Ovary (tissue), 9 donors: ENCODE data around the gene CD86. TPM values are rescaled to one million over a fixed set of nuclear protein-coding genes. Genes with fewer than 3 reads are reported as not detected.

Experiments
- DNase-seq, 5 donors: peaks; one replicate each; pipeline ENCODE4 v3.0.0-alpha.2; 2019 to 2020
- H3K27ac ChIP-seq, 2 donors: fragments of 200-600 bp; one replicate each; pipeline versions ENCODE4 v1.5.1 to v1.8.0; 2019 to 2022
- H3K27me3 ChIP-seq: fragments of 200-600 bp; one replicate; pipeline ENCODE4 v1.8.0; 2022
- H3K36me3 ChIP-seq: fragments of 200-600 bp; sonication (generic); one replicate; pipeline ENCODE4 v1.5.1; 2019
- H3K4me1 ChIP-seq: one replicate; pipeline ENCODE4 v1.8.1; 2013; ENCODE audit warnings: mild to moderate bottlenecking, moderate library complexity; ENCODE audit not compliant: insufficient read depth
- H3K4me3 ChIP-seq: fragments of 200-600 bp; sonication (generic); one replicate; pipeline ENCODE4 v1.5.1; 2017
- H3K9me3 ChIP-seq, 2 donors: fragments of 200-600 bp in 1 of 2; sonication (generic) in 1 of 2; one replicate each; pipeline versions ENCODE4 v1.5.1 to v1.8.1; 2013 to 2019; ENCODE audit warnings: mild to moderate bottlenecking in 1 of 2, moderate library complexity in 1 of 2
- CTCF ChIP-seq, 3 donors: fragments of 450-650 bp in 2 of 3; fragments of 200-600 bp in 1 of 3; IDR thresholded peaks; one replicate each; pipeline versions ENCODE4 v1.5.1 to v1.8.0; 2016 to 2022; ENCODE audit warnings: antibody characterized with exemption in 3 of 3, mild to moderate bottlenecking in 1 of 3
- EP300 ChIP-seq: sonication (generic); formaldehyde crosslinking; IDR thresholded peaks from one replicate; pipeline ENCODE4 v1.6.1; 2017; ENCODE audit warnings: antibody characterized with exemption
- POLR2A ChIP-seq: fragments of 450-650 bp; IDR thresholded peaks from one replicate; pipeline ENCODE4 v1.6.1; 2017; ENCODE audit warnings: antibody characterized with exemption, mild to moderate bottlenecking, moderate library complexity
- WGBS, 3 donors: extraction: QIAGEN DNeasy Blood & Tissue Kit in 1 of 3; methylation state at CpG; one replicate each; pipeline versions ENCODE4 v1.1.5 to v1.1.7; 2013 to 2017; 5-methylcytosine and 5-hydroxymethylcytosine counted together
- intact Hi-C, 4 donors: fragments of 100-400 bp; cut with DNase I; formaldehyde crosslinking; loops; one replicate each; pipeline versions ENCODE4 v1.11.0 to v1.15.1; 2022 to 2023
- polyA plus RNA-seq, 2 donors: library from polyadenylated mRNA; stranded (reverse); fragments of 200-250 nt in 1 of 2; fragments of 350-450 nt in 1 of 2; fragmentation: Illumina TruSeq in 1 of 2; extraction: RNeasy Lipid Tissue Mini Kit (QIAGEN cat#74804) in 1 of 2; gene quantifications; one replicate each; pipeline ENCODE4 v1.2.3, GENCODE V29; 2013 to 2014
- total RNA-seq, 7 donors: library from RNA; depleted of rRNA in 2 of 7; stranded (reverse); fragments of >200 nt in 2 of 7; fragmentation: NEBNext Ultra II Directional in 3 of 7; extraction: Animal tissue kit (Norgen Biotek cat#: 25700) in 3 of 7; gene quantifications; one replicate each; pipeline versions ENCODE4 v1.1.0 to v1.2.4, GENCODE V29; 2016 to 2023
- donor health status: DM: no; HTN: no; CAD: no; lungs with moderate emphysema.
- donor health status: DM: no; HTN: no; CAD: no.
- donor health status: Bipolar disorder and iron deficiency.
- donor health status: DM: yes; HTN: yes; CAD: no.
- donor health status: DM: no; HTN: no; CAD: no.
- donor health status: DM: yes; HTN: yes; CAD: no.

The CD86 gene
- total and polyA plus RNA-seq, 9 donors, result 0.85 to 8.7 (median 3.5) TPM

GRCh38 chr3:122052968-122053367 is 2.2 kb upstream of the CD86 start:
- no peaks in the 10 kb centered on the region for H3K27me3 ChIP-seq
- no peaks in the 10 kb centered on the region for H3K9me3 ChIP-seq
- no peaks in the 10 kb centered on the region for H3K36me3 ChIP-seq
- no peaks in the 10 kb centered on the region for H3K4me1 ChIP-seq
- no peak for TF ChIP-seq EP300
- TF ChIP-seq POLR2A, result no peak
- no peak for TF ChIP-seq CTCF (IDR thresholded peaks at IDR 0.05)
- H3K27ac ChIP-seq, result no peak overlapping the region
- DNase-seq, result no peak
- intact Hi-C loops, result no loop called here
- WGBS, 3 donors, result 71 to 79% (median 72%) methylated on average over 3 of the region's 3 CpGs
- H3K4me3 ChIP-seq, result no peak overlapping the region

GRCh38 chr3:122057671-122058070 is 2.5 kb downstream of the CD86 start:
- no peaks in the 10 kb centered on the region for H3K9me3 ChIP-seq
- H3K36me3 ChIP-seq, result no peaks in the 10 kb centered on the region
- H3K27me3 ChIP-seq, result no peaks in the 10 kb centered on the region
- WGBS, 3 donors, result 88 to 99% (median 93%) methylated on average over 2 of the region's 2 CpGs
- intact Hi-C loops, result no loop called here
- no peak overlapping the region for H3K4me3 ChIP-seq
- no peak overlapping the region for H3K27ac ChIP-seq
- H3K4me1 ChIP-seq, result no peaks in the 10 kb centered on the region
- TF ChIP-seq EP300 (no peak), POLR2A (no peak), CTCF (IDR thresholded peaks at IDR 0.05) (no peak)
- no peak for DNase-seq

- no peak for TF ChIP-seq CTCF (IDR thresholded peaks at IDR 0.05)
- no peak for TF ChIP-seq EP300
- no peak for TF ChIP-seq POLR2A
- intact Hi-C loops, result no loop called here
- H3K9me3 ChIP-seq, result no peaks in the 10 kb centered on the region
- WGBS, 3 donors, result 70 to 81% (median 81%) methylated on average over 1 of the region's 1 CpG
- no peaks in the 10 kb centered on the region for H3K27me3 ChIP-seq
- H3K27ac ChIP-seq, result no peak overlapping the region
- no peak overlapping the region for H3K4me3 ChIP-seq
- no peaks in the 10 kb centered on the region for H3K36me3 ChIP-seq
- no peaks in the 10 kb centered on the region for H3K4me1 ChIP-seq
- no peak for DNase-seq
These were observed 3.1 kb downstream of the CD86 start for GRCh38 chr3:122058294-122058693.

GRCh38 chr3:122060040-122060698 is 5.0 kb downstream of the CD86 start:
- intact Hi-C loops, result no loop called here
- 66 to 67% (median 67%) methylated on average over 6 of the region's 6 CpGs for WGBS, 3 donors
- Histone ChIP-seq H3K36me3 (no peaks in the 10 kb centered on the region), H3K9me3 (no peaks in the 10 kb centered on the region), H3K4me3 (no peak overlapping the region), H3K27me3 (no peaks in the 10 kb centered on the region), H3K27ac (no peak overlapping the region), H3K4me1 (no peaks in the 10 kb centered on the region)
- DNase-seq, result no peak
- TF ChIP-seq CTCF (IDR thresholded peaks at IDR 0.05) (no peak), POLR2A (no peak), EP300 (no peak)
